WTC11 (cell line): ENCODE measurements around the gene HES3. TPM values are rescaled to one million over a fixed set of nuclear protein-coding genes. Genes with fewer than 3 reads are reported as not detected.
"Not testable (repeated sequence)": the region's sequence is repeated elsewhere in the genome, so short reads cannot be mapped to it uniquely, and the experiment has no call there.

ENCODE experiments used
- ATAC-seq: fragments of 200-7000 bp; cut with Tn5 transposase; 2 replicates; pipeline ENCODE4 v1.10.0; 2021; ENCODE audit warnings: mild to moderate bottlenecking, moderate library complexity
- CTCF ChIA-PET: fragments of 300-600 bp; sonication (Branson Sonifier 250); formaldehyde crosslinking; loops from one replicate; lab custom pipeline; 2021; ENCODE audit warnings: antibody characterized with exemption; lab: Charles Lee
- POLR2A ChIA-PET: fragments of 350-600 bp; sonication (Branson Sonifier 250); formaldehyde crosslinking; loops from one replicate; lab custom pipeline; 2021; ENCODE audit warnings: antibody characterized with exemption; lab: Charles Lee
- DNase-seq: peaks from one replicate; pipeline ENCODE4 v3.0.0; 2021; ENCODE audit warnings: low spot score
- H3K27ac Mint-ChIP-seq: 2 replicates; pipeline ENCODE4 v1.8.0; 2021; ENCODE audit warnings: mixed read lengths
- H3K27me3 Mint-ChIP-seq: 2 replicates; pipeline ENCODE4 v1.8.0; 2021; ENCODE audit warnings: low read depth, mild to moderate bottlenecking, moderate library complexity, mixed read lengths
- H3K36me3 Mint-ChIP-seq: 2 replicates; pipeline ENCODE4 v1.8.0; 2021; ENCODE audit warnings: mixed read lengths
- H3K4me1 Mint-ChIP-seq: 2 replicates; pipeline ENCODE4 v1.8.0; 2022; ENCODE audit warnings: mixed read lengths
- H3K4me3 Mint-ChIP-seq: 2 replicates; pipeline ENCODE4 v1.8.0; 2021; ENCODE audit warnings: mild to moderate bottlenecking, moderate library complexity, mixed read lengths
- H3K9me3 Mint-ChIP-seq: 2 replicates; pipeline ENCODE4 v1.8.0; 2021; ENCODE audit warnings: mixed read lengths
- ESRRA ChIP-seq: sonication (generic); formaldehyde crosslinking; IDR thresholded peaks from 2 replicates; pipeline ENCODE4 v1.8.1; 2022; ENCODE audit warnings: mild to moderate bottlenecking, missing genetic modification reagents, borderline replicate concordance
- JUN ChIP-seq: sonication (generic); formaldehyde crosslinking; IDR thresholded peaks from 2 replicates; pipeline ENCODE4 v1.8.0; 2023; ENCODE audit warnings: mild to moderate bottlenecking, missing genetic modification reagents
- MYBL2 ChIP-seq: sonication (generic); formaldehyde crosslinking; IDR thresholded peaks from 2 replicates; pipeline ENCODE4 v1.8.1; 2023; ENCODE audit warnings: mild to moderate bottlenecking, moderate library complexity, missing genetic modification reagents
- NFATC4 ChIP-seq: fragments of 250-450 bp; sonication (Bioruptor Pico); IDR thresholded peaks from 2 replicates; pipeline ENCODE4 v1.9.0; 2021; ENCODE audit warnings: mild to moderate bottlenecking
- PRRX2 ChIP-seq: fragments of 250-450 bp; sonication (Bioruptor Pico); IDR thresholded peaks from 2 replicates; pipeline ENCODE4 v1.8.0; 2021; ENCODE audit warnings: mild to moderate bottlenecking
- TEAD1 ChIP-seq: sonication (generic); formaldehyde crosslinking; IDR thresholded peaks from 2 replicates; pipeline ENCODE4 v1.8.0; 2022; ENCODE audit warnings: mild to moderate bottlenecking, missing genetic modification reagents
- TP53 ChIP-seq: sonication (generic); formaldehyde crosslinking; IDR thresholded peaks from 2 replicates; pipeline ENCODE4 v1.8.1; 2023; ENCODE audit warnings: mild to moderate bottlenecking, missing genetic modification reagents
- ZNF121 ChIP-seq: sonication (generic); formaldehyde crosslinking; IDR thresholded peaks from 2 replicates; pipeline ENCODE4 v1.8.0; 2023; ENCODE audit warnings: missing genetic modification reagents
- ZNF671 ChIP-seq: fragments of 250-450 bp; sonication (Bioruptor Pico); IDR thresholded peaks from 2 replicates; pipeline ENCODE4 v1.8.0; 2021; ENCODE audit warnings: mild to moderate bottlenecking
- total RNA-seq: library from RNA; stranded (reverse); gene quantifications from 3 replicates; pipeline ENCODE4 v1.2.3, GENCODE V29; 2021
- TF ChIP-seq, protein P1 (sequence below): sonication (generic); formaldehyde crosslinking; IDR thresholded peaks from 2 replicates; pipeline ENCODE4 v1.8.0; 2023; ENCODE audit warnings: mild to moderate bottlenecking, missing genetic modification reagents
- TF ChIP-seq, protein P2 (sequence below): sonication (generic); formaldehyde crosslinking; IDR thresholded peaks from 2 replicates; pipeline ENCODE4 v1.8.1; 2023; ENCODE audit warnings: mild to moderate bottlenecking, missing genetic modification reagents, borderline replicate concordance
- TF ChIP-seq, protein P3 (sequence below): sonication (generic); formaldehyde crosslinking; IDR thresholded peaks from 2 replicates; pipeline ENCODE4 v1.8.0; 2022; ENCODE audit warnings: mild to moderate bottlenecking, missing genetic modification reagents

Gene HES3
- total RNA-seq, 1 experiment from 2014 or later: 74.7 TPM

DNA sequence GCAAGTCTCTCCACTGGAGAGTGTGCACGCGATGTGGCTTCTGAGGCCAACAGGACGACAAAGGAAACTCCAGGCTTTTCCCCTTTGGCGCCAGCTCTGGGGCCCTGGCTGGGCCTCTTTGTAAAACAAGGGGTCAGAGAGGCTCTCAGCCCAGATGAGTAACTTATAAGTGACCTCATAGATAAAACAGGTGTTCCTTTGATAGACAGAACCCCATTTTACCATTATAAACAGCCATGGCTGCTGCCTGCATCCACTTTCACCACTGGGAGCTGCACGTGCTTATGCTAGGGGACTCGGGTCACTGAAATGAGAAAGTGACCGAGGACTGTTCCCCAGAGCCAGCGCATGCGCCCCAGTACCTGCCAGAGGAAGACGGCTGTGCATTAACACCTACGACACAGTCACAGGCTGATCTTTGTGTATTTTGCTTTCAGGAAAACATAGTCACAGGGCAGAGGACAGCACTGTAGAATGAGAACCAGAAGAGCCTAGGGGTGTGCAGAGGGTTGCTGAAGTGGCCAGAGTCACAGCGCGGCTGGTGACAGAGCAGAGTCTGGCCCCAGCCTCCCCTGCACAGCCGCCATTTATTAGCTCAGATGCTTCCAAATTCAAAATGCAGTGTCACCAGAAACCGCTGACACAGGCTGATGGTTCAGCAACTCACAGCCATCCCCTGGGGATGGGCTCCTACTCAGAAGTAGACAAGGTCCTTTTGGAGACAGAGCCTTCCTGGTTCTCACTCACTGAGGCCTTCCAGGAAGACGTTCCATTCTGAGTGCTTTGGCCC is 25.4 kb upstream of the HES3 start (continued):
- TF ChIP-seq, protein P1, sequence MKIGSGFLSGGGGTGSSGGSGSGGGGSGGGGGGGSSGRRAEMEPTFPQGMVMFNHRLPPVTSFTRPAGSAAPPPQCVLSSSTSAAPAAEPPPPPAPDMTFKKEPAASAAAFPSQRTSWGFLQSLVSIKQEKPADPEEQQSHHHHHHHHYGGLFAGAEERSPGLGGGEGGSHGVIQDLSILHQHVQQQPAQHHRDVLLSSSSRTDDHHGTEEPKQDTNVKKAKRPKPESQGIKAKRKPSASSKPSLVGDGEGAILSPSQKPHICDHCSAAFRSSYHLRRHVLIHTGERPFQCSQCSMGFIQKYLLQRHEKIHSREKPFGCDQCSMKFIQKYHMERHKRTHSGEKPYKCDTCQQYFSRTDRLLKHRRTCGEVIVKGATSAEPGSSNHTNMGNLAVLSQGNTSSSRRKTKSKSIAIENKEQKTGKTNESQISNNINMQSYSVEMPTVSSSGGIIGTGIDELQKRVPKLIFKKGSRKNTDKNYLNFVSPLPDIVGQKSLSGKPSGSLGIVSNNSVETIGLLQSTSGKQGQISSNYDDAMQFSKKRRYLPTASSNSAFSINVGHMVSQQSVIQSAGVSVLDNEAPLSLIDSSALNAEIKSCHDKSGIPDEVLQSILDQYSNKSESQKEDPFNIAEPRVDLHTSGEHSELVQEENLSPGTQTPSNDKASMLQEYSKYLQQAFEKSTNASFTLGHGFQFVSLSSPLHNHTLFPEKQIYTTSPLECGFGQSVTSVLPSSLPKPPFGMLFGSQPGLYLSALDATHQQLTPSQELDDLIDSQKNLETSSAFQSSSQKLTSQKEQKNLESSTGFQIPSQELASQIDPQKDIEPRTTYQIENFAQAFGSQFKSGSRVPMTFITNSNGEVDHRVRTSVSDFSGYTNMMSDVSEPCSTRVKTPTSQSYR (CRISPR knock-in tag): no peak
- TF ChIP-seq MYBL2 (CRISPR knock-in tag): no peak
- TF ChIP-seq TP53 (CRISPR knock-in tag): no peak
- TF ChIP-seq, all 79 proteins: peak for 0

DNA sequence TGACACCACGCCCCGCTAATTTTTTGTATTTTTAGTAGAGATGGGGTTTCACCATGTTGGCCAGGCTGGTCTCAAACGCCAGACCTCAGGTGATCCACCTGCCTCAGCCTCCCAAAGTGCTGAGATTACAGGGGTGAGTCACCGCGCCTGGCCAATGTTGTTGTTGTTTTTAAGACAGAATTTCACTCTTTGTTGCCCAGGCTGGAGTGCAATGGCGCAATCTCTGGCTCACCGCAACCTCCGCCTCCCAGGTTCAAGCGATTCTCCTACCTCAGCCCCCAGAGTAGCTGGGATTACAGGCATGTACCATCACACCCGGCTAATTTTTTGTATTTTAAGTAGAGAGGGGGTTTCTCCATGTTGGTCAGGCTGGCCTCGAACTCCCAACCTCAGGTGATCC is 24.3 kb upstream of the HES3 start:
- ChIA-PET CTCF (interaction anchor here (3.0 to 5.4 kb wide), 2 partner anchors 9 to 14 kb away, joined by 11 to 39 read pairs; partner anchors contain the start of gene RNF207), POLR2A (interaction anchor here (1.3 kb wide), 1 partner anchor 15 kb away, joined by 3 read pairs; no protein-coding TSS in a partner anchor)
- peaks cover 20% of the 10 kb centered on the region for H3K36me3 Mint-ChIP-seq
- H3K4me3 Mint-ChIP-seq, DNase-seq, H3K9me3 Mint-ChIP-seq, ATAC-seq, H3K4me1 Mint-ChIP-seq, H3K27me3 Mint-ChIP-seq, H3K27ac Mint-ChIP-seq: not testable (repeated sequence)

DNA sequence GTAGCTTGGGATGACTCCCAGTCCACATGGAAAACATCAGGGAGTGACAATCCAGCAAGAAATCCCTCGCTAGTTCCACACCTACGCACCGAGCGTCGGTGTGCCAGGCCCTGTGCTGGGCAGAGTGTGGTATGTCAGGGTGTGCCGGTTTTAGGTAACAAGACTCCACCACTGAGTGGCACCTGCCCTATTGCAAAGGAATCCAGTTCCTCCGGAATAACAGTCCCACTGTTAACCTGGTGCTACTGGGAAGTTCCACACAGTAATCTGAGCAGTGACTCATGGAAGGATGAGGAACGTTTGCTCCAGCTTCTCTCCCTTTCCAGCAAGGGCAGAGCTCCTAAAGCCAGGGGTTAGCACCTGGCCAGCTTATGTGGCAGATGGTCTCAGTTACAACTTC is 23.7 kb upstream of the HES3 start:
- ATAC-seq (no peak; the same call in 1 of the 2 replicates), DNase-seq (no peak)
- TF ChIP-seq ZNF671 (CRISPR knock-in tag) (no peak), ZNF121 (no peak), TEAD1 (CRISPR knock-in tag) (no peak), NFATC4 (CRISPR knock-in tag) (no peak), ESRRA (CRISPR knock-in tag) (no peak), PRRX2 (no peak)
- TF ChIP-seq, protein P2, sequence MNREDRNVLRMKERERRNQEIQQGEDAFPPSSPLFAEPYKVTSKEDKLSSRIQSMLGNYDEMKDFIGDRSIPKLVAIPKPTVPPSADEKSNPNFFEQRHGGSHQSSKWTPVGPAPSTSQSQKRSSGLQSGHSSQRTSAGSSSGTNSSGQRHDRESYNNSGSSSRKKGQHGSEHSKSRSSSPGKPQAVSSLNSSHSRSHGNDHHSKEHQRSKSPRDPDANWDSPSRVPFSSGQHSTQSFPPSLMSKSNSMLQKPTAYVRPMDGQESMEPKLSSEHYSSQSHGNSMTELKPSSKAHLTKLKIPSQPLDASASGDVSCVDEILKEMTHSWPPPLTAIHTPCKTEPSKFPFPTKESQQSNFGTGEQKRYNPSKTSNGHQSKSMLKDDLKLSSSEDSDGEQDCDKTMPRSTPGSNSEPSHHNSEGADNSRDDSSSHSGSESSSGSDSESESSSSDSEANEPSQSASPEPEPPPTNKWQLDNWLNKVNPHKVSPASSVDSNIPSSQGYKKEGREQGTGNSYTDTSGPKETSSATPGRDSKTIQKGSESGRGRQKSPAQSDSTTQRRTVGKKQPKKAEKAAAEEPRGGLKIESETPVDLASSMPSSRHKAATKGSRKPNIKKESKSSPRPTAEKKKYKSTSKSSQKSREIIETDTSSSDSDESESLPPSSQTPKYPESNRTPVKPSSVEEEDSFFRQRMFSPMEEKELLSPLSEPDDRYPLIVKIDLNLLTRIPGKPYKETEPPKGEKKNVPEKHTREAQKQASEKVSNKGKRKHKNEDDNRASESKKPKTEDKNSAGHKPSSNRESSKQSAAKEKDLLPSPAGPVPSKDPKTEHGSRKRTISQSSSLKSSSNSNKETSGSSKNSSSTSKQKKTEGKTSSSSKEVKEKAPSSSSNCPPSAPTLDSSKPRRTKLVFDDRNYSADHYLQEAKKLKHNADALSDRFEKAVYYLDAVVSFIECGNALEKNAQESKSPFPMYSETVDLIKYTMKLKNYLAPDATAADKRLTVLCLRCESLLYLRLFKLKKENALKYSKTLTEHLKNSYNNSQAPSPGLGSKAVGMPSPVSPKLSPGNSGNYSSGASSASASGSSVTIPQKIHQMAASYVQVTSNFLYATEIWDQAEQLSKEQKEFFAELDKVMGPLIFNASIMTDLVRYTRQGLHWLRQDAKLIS: no peak
- TF ChIP-seq, protein P3, sequence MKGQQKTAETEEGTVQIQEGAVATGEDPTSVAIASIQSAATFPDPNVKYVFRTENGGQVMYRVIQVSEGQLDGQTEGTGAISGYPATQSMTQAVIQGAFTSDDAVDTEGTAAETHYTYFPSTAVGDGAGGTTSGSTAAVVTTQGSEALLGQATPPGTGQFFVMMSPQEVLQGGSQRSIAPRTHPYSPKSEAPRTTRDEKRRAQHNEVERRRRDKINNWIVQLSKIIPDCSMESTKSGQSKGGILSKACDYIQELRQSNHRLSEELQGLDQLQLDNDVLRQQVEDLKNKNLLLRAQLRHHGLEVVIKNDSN: no peak
- Mint-ChIP-seq H3K9me3 (no peaks in the 10 kb centered on the region), H3K4me3 (no peak overlapping the region), H3K36me3 (peaks cover 26% of the 10 kb centered on the region), H3K4me1 (no peaks in the 10 kb centered on the region), H3K27ac (peak overlapping the region; percentile 38; the same call in 1 of the 2 replicates), H3K27me3 (no peaks in the 10 kb centered on the region)
- ChIA-PET POLR2A (interaction anchor here (0.7 to 1.3 kb wide), 2 partner anchors 15 to 187 kb away, joined by 3 read pairs; no protein-coding TSS in a partner anchor), CTCF (interaction anchor here (0.7 to 5.4 kb wide), 3 partner anchors 10 to 128 kb away, joined by 3 to 39 read pairs (median 11); partner anchors contain the start of gene RNF207)

DNA sequence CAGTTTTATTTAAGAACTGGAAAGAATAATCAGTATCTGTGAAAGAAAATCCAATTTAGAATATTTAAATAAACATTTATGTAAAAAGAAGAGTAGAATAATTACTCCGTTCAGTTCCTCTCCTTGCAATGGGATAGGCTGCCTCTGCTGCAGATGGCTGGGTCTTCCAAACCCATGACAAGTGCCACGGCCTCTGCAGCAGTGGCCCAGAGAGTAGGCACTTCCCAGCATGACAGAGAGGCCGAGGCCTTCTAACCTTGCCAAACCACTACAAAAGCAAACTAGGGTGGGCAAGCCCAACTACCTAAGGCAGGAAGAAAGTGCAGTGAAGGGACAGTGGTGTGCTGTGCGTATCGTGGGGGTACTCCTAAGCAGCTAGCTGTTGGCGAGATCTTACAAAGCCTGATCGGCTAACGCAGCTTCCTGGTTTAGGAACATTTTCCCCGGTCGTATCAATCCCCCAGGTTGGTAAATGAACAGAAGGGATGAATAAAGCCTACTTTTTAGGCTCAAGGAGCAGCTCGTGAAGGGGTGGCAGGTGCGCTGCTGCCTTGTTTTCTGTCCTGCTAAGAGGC is 22.7 kb upstream of the HES3 start:
- H3K4me1 Mint-ChIP-seq: no peaks in the 10 kb centered on the region
- no peak for ATAC-seq
- POLR2A ChIA-PET: no interaction called here

More for the DNA sequence above, 22.7 kb upstream of the HES3 start:
- Mint-ChIP-seq H3K27ac (peak overlapping the region; percentile 40; the same call in 1 of the 2 replicates), H3K4me3 (no peak overlapping the region), H3K36me3 (peaks cover 36% of the 10 kb centered on the region), H3K9me3 (no peaks in the 10 kb centered on the region), H3K27me3 (no peaks in the 10 kb centered on the region)
- DNase-seq: no peak
- CTCF ChIA-PET: interaction anchor here (5.4 kb wide), 1 partner anchor 16 kb away, joined by 39 read pairs; the partner anchor contains the start of gene RNF207
- no peak for TF ChIP-seq JUN (CRISPR knock-in tag)
